Vagina (tissue), 2 donors: Measurements from ENCODE around the gene DOK6. TPM values are rescaled to one million over a fixed set of nuclear protein-coding genes. Genes with fewer than 3 reads are reported as not detected.

ENCODE experiments used
- DNase-seq, 2 donors: peaks; one replicate each; pipeline ENCODE4 v3.0.0-alpha.2; 2017; ENCODE audit errors: extremely low spot score in 2 of 2
- H3K27ac ChIP-seq: fragments of 200-600 bp; sonication (generic); one replicate; pipeline ENCODE4 v1.5.1; 2019
- H3K27me3 ChIP-seq: fragments of 200-600 bp; sonication (generic); one replicate; pipeline ENCODE4 v1.5.1; 2019
- H3K36me3 ChIP-seq, 2 donors: fragments of 200-600 bp; sonication (generic); one replicate each; pipeline ENCODE4 v1.5.1; 2017 to 2019
- H3K4me1 ChIP-seq: fragments of 200-600 bp; sonication (generic); one replicate; pipeline ENCODE4 v1.5.1; 2019
- H3K4me3 ChIP-seq, 2 donors: fragments of 200-600 bp; sonication (generic); 1 replicate in 1 of 2; 2 replicates in 1 of 2; pipeline ENCODE4 v1.5.1; 2016 to 2019
- H3K9me3 ChIP-seq: fragments of 200-600 bp; sonication (generic); one replicate; pipeline ENCODE4 v1.5.1; 2019
- CTCF ChIP-seq, 3 experiments: fragments of 450-650 bp in 2 of 3; fragments of 200-600 bp in 1 of 3; sonication (generic) in 1 of 3; IDR thresholded peaks; one replicate each; pipeline ENCODE4 v1.5.1; 2017 to 2019; ENCODE audit warnings: antibody characterized with exemption in 3 of 3, mild to moderate bottlenecking in 2 of 3, moderate library complexity in 2 of 3
- POLR2A ChIP-seq, 2 donors: fragments of 450-650 bp; IDR thresholded peaks; one replicate each; pipeline ENCODE4 v1.6.1; 2017; ENCODE audit warnings: antibody characterized with exemption in 2 of 2, mild to moderate bottlenecking in 2 of 2, moderate library complexity in 2 of 2
- POLR2AphosphoS5 ChIP-seq, 2 donors: sonication (generic); formaldehyde crosslinking; IDR thresholded peaks; one replicate each; pipeline ENCODE4 v1.9.0; 2017; ENCODE audit warnings: antibody characterized with exemption in 2 of 2, mild to moderate bottlenecking in 2 of 2, low read depth in 1 of 2; ENCODE audit not compliant: insufficient read depth in 1 of 2
- intact Hi-C: fragments of 100-400 bp; cut with DNase I; formaldehyde crosslinking; loops from one replicate; pipeline ENCODE4 v1.15.1; 2023
- total RNA-seq: library from RNA; depleted of rRNA; stranded (reverse); fragments of >200 nt; gene quantifications from one replicate; pipeline ENCODE4 v1.2.3, GENCODE V29; 2016

The DOK6 gene
- total RNA-seq, 1 donor from 2014 or later, result 1.2 TPM

GRCh38 chr18:69730664-69731063 is 330.0 kb downstream of the DOK6 start:
- no peaks in the 10 kb centered on the region for H3K27me3 ChIP-seq
- intact Hi-C loops, result no loop called here
- TF ChIP-seq POLR2AphosphoS5 (IDR thresholded peaks at IDR 0.05; ENCODE audit: insufficient read depth in 1 of 2, low read depth in 1 of 2) (no peak), CTCF (IDR thresholded peaks at IDR 0.05) (no peak), POLR2A (IDR thresholded peaks at IDR 0.05) (no peak)

GRCh38 chr18:69734536-69734935 is 333.8 kb downstream of the DOK6 start:
- Histone ChIP-seq H3K27me3 (no peaks in the 10 kb centered on the region), H3K36me3 (no peaks in the 10 kb centered on the region), H3K9me3 (no peaks in the 10 kb centered on the region), H3K4me1 (no peaks in the 10 kb centered on the region), H3K4me3 (no peak overlapping the region), H3K27ac (no peak overlapping the region)
- intact Hi-C loops, result no loop called here
- DNase-seq, result no peak
- TF ChIP-seq POLR2AphosphoS5 (IDR thresholded peaks at IDR 0.05; ENCODE audit: insufficient read depth in 1 of 2, low read depth in 1 of 2) (no peak), POLR2A (IDR thresholded peaks at IDR 0.05) (no peak), CTCF (IDR thresholded peaks at IDR 0.05) (no peak)

More at GRCh38 chr18:69730664-69731063, 330.0 kb downstream of the DOK6 start:
- Histone ChIP-seq H3K27ac (no peak overlapping the region), H3K9me3 (no peaks in the 10 kb centered on the region), H3K4me3 (no peak overlapping the region), H3K36me3 (no peaks in the 10 kb centered on the region), H3K4me1 (no peaks in the 10 kb centered on the region)
- DNase-seq, result no peak

GRCh38 chr18:69736730-69737129 is 336.0 kb downstream of the DOK6 start:
- no peak for TF ChIP-seq POLR2AphosphoS5 (IDR thresholded peaks at IDR 0.05; ENCODE audit: insufficient read depth in 1 of 2, low read depth in 1 of 2)
- no peak for TF ChIP-seq POLR2A (IDR thresholded peaks at IDR 0.05)
- no peak for TF ChIP-seq CTCF (IDR thresholded peaks at IDR 0.05)
- H3K4me1 ChIP-seq, result no peaks in the 10 kb centered on the region
- no peak for DNase-seq
- H3K27me3 ChIP-seq, result no peaks in the 10 kb centered on the region
- no peak overlapping the region for H3K27ac ChIP-seq
- no peaks in the 10 kb centered on the region for H3K9me3 ChIP-seq
- H3K4me3 ChIP-seq, result no peak overlapping the region
- H3K36me3 ChIP-seq, result no peaks in the 10 kb centered on the region
- intact Hi-C loops, result no loop called here

- H3K4me3 ChIP-seq, result no peak overlapping the region
- H3K36me3 ChIP-seq, result no peaks in the 10 kb centered on the region
- no peaks in the 10 kb centered on the region for H3K9me3 ChIP-seq
- intact Hi-C loops, result no loop called here
- TF ChIP-seq POLR2A (IDR thresholded peaks at IDR 0.05), result no peak
- TF ChIP-seq CTCF (IDR thresholded peaks at IDR 0.05), result no peak
- TF ChIP-seq POLR2AphosphoS5 (IDR thresholded peaks at IDR 0.05; ENCODE audit: insufficient read depth in 1 of 2, low read depth in 1 of 2), result no peak
- H3K27me3 ChIP-seq, result no peaks in the 10 kb centered on the region
- no peak for DNase-seq
- no peak overlapping the region for H3K27ac ChIP-seq
- H3K4me1 ChIP-seq, result no peaks in the 10 kb centered on the region
These were observed 337.2 kb downstream of the DOK6 start for GRCh38 chr18:69737851-69738250.

GRCh38 chr18:69747388-69747787 is 346.7 kb downstream of the DOK6 start:
- intact Hi-C loops, result no loop called here
- TF ChIP-seq POLR2AphosphoS5 (IDR thresholded peaks at IDR 0.05; ENCODE audit: insufficient read depth in 1 of 2, low read depth in 1 of 2), result no peak
- Histone ChIP-seq H3K36me3 (no peaks in the 10 kb centered on the region), H3K27ac (no peak overlapping the region), H3K27me3 (no peaks in the 10 kb centered on the region), H3K9me3 (no peaks in the 10 kb centered on the region), H3K4me3 (no peak overlapping the region), H3K4me1 (no peaks in the 10 kb centered on the region)
- DNase-seq, result no peak
